ENCODE data around the gene ATP13A4.

The ATP13A4 gene

GRCh38 chr3:193387596-193387995 lies 167.1 kb downstream of the ATP13A4 start:
- no peak for DNase-seq

- DNase-seq = no peak
These were observed 176.0 kb downstream of the ATP13A4 start, which contains the start of gene ATP13A5 for GRCh38 chr3:193378706-193379105. TSS of gene ATP13A5 (minus strand) at chr3:193378753. CDS start at chr3:193378725, 28 bp downstream.

- no peak for DNase-seq
These were observed 177.1 kb downstream of the ATP13A4 start for GRCh38 chr3:193377591-193377990.

GRCh38 chr3:193375614-193376013 lies 179.1 kb downstream of the ATP13A4 start:
- DNase-seq = no peak

GRCh38 chr3:193372783-193373182 lies 181.9 kb downstream of the ATP13A4 start:
- DNase-seq = no peak

- no peak for DNase-seq
These were observed 186.8 kb downstream of the ATP13A4 start for GRCh38 chr3:193367868-193368267.

- no peak for DNase-seq
These were observed 197.4 kb downstream of the ATP13A4 start for GRCh38 chr3:193357291-193357690.

- DNase-seq = no peak
These were observed 200.3 kb downstream of the ATP13A4 start for GRCh38 chr3:193354423-193354822.
